H1 (cell line): ENCODE results near the gene KCNQ1OT1. TPM values are rescaled to one million over a fixed set of nuclear protein-coding genes. Genes with fewer than 3 reads are reported as not detected.

Experiments
- CTCF ChIA-PET: fragments of 300-600 bp; sonication (Branson Sonifier 250); formaldehyde crosslinking; loops from one replicate; lab custom pipeline; 2021; ENCODE audit not compliant: partially characterized antibody; lab: Charles Lee
- POLR2A ChIA-PET: fragments of 300-600 bp; sonication (Branson Sonifier 250); formaldehyde crosslinking; loops from one replicate; lab custom pipeline; 2021; ENCODE audit warnings: inconsistent platforms; ENCODE audit not compliant: partially characterized antibody; lab: Charles Lee
- DNase-seq, 2 experiments: peaks; one replicate each; pipeline versions ENCODE4 v3.0.0 to v3.0.0-alpha.2; 2010 to 2022; ENCODE audit warnings: low spot score in 2 of 2, low read depth in 1 of 2, mixed read lengths in 1 of 2
- FAIRE-seq: peaks from 2 replicates; lab custom pipeline; 2011; peaks lifted over from hg19 to GRCh38; lab: Jason Lieb, UNC
- H2AFZ ChIP-seq: 2 replicates; pipeline ENCODE4 v1.8.1; 2012; ENCODE audit warnings: low read length, inconsistent platforms
- H2AK5ac ChIP-seq: 2 replicates; pipeline ENCODE4 v1.6.1; 2013; ENCODE audit warnings: low read depth, low read length
- H2BK120ac ChIP-seq: replicated peaks from 2 replicates; pipeline ENCODE3; 2013; ENCODE audit warnings: low read depth, low read length, inconsistent platforms
- H2BK12ac ChIP-seq: 2 replicates; pipeline ENCODE4 v1.6.1; 2013; ENCODE audit warnings: low read depth, low read length
- H2BK15ac ChIP-seq: 2 replicates; pipeline ENCODE4 v1.6.1; 2013; ENCODE audit warnings: low read length
- H2BK20ac ChIP-seq: 2 replicates; pipeline ENCODE4 v1.6.1; 2013; ENCODE audit warnings: low read length
- H2BK5ac ChIP-seq: 2 replicates; pipeline ENCODE4 v1.6.1; 2013; ENCODE audit warnings: low read depth, low read length
- H3K14ac ChIP-seq: 2 replicates; pipeline ENCODE4 v1.6.1; 2013; ENCODE audit warnings: inconsistent platforms; ENCODE audit not compliant: insufficient read length
- H3K18ac ChIP-seq: 2 replicates; pipeline ENCODE4 v1.6.1; 2013; ENCODE audit warnings: low read length; ENCODE audit errors: extremely low read depth
- H3K23ac ChIP-seq: 2 replicates; pipeline ENCODE4 v1.6.1; 2013; ENCODE audit warnings: inconsistent platforms; ENCODE audit not compliant: insufficient read length
- H3K23me2 ChIP-seq: 2 replicates; pipeline ENCODE4 v1.6.1; 2013; ENCODE audit warnings: low read depth, low read length
- H3K27ac ChIP-seq: 2 replicates; pipeline ENCODE4 v1.6.1; 2011; ENCODE audit warnings: low read depth, low read length, inconsistent platforms
- H3K27me3 ChIP-seq, 4 experiments: replicated peaks in 1 of 4; 1 replicate in 1 of 4; 2 replicates in 3 of 4; pipeline versions ENCODE4 v1.6.1 to v1.8.1; 2011 to 2013; ENCODE audit warnings: low read length in 3 of 4, mild to moderate bottlenecking in 3 of 4, inconsistent platforms in 2 of 4, mixed read lengths in 2 of 4, moderate library complexity in 1 of 4; ENCODE audit not compliant: control insufficient read depth in 3 of 4, insufficient read depth in 3 of 4; ENCODE audit errors: extremely low read depth in 1 of 4
- H3K36me3 ChIP-seq, 4 experiments: 2 replicates each; pipeline versions ENCODE4 v1.6.1 to v1.8.1; 2011 to 2013; ENCODE audit warnings: mild to moderate bottlenecking in 4 of 4, low read length in 3 of 4, moderate library complexity in 2 of 4, control low read depth in 1 of 4, inconsistent platforms in 1 of 4; ENCODE audit not compliant: insufficient read depth in 4 of 4, control insufficient read depth in 2 of 4
- H3K4ac ChIP-seq: replicated peaks from 2 replicates; pipeline ENCODE3; 2013; ENCODE audit warnings: low read length, low read depth, mixed read lengths, inconsistent platforms; ENCODE audit not compliant: insufficient read length
- H3K4me1 ChIP-seq, 4 experiments: replicated peaks in 1 of 4; 1 replicate in 1 of 4; 2 replicates in 3 of 4; pipeline versions ENCODE4 v1.6.1 to v1.8.1; 2011 to 2013; ENCODE audit warnings: low read length in 3 of 4, inconsistent platforms in 2 of 4, mixed read lengths in 1 of 4; ENCODE audit not compliant: insufficient read depth in 4 of 4, control insufficient read depth in 3 of 4
- H3K4me2 ChIP-seq, 2 experiments: 2 replicates each; pipeline versions ENCODE4 v1.6.1 to v1.8.1; 2011 to 2013; ENCODE audit warnings: low read depth in 2 of 2, low read length in 2 of 2, control low read depth in 1 of 2, inconsistent platforms in 1 of 2, mild to moderate bottlenecking in 1 of 2; ENCODE audit not compliant: insufficient read depth in 1 of 2
- H3K4me3 ChIP-seq, 4 experiments: fragments of 200-600, 300-600 bp in 1 of 4; sonication (generic), shearing (Covaris generic), sonication (Bioruptor Twin) in 1 of 4; 2 replicates each; pipeline versions ENCODE4 v1.5.1 to v1.8.1; 2011 to 2016; ENCODE audit warnings: low read length in 4 of 4, low read depth in 3 of 4, control low read depth in 2 of 4, inconsistent platforms in 2 of 4, mild to moderate bottlenecking in 2 of 4, mixed read lengths in 1 of 4, moderate library complexity in 1 of 4; ENCODE audit not compliant: insufficient read depth in 2 of 4; ENCODE audit errors: extremely low read depth in 1 of 4
- H3K56ac ChIP-seq: replicated peaks from 2 replicates; pipeline ENCODE3; 2013; ENCODE audit warnings: low read depth, mild to moderate bottlenecking, mixed read lengths, low read length, inconsistent platforms; ENCODE audit not compliant: insufficient read length
- H3K79me1 ChIP-seq: 2 replicates; pipeline ENCODE4 v1.6.1; 2013; ENCODE audit warnings: low read depth, low read length, control low read depth
- H3K79me2 ChIP-seq, 2 experiments: 2 replicates each; pipeline versions ENCODE4 v1.6.1 to v1.8.1; 2012 to 2013; ENCODE audit warnings: low read length in 2 of 2, mild to moderate bottlenecking in 2 of 2, inconsistent platforms in 1 of 2; ENCODE audit not compliant: insufficient read depth in 2 of 2, control insufficient read depth in 1 of 2
- H3K9ac ChIP-seq, 4 experiments: replicated peaks in 1 of 4; 1 replicate in 1 of 4; 2 replicates in 3 of 4; pipeline versions ENCODE4 v1.6.1 to v1.8.1; 2011 to 2013; ENCODE audit warnings: low read depth in 3 of 4, low read length in 3 of 4, control low read depth in 2 of 4, mild to moderate bottlenecking in 2 of 4, moderate library complexity in 2 of 4, inconsistent platforms in 1 of 4; ENCODE audit errors: extremely low read depth in 1 of 4
- H3K9me3 ChIP-seq, 2 experiments: 2 replicates each; pipeline versions ENCODE4 v1.6.1 to v1.8.1; 2012 to 2013; ENCODE audit warnings: mild to moderate bottlenecking in 2 of 2, moderate library complexity in 2 of 2, control low read depth in 1 of 2, inconsistent platforms in 1 of 2, low read depth in 1 of 2, low read length in 1 of 2, mixed read lengths in 1 of 2; ENCODE audit not compliant: insufficient read depth in 2 of 2
- H4K20me1 ChIP-seq, 2 experiments: replicated peaks in 1 of 2; 2 replicates each; pipeline versions ENCODE3 to v1.8.1; 2011 to 2013; ENCODE audit warnings: inconsistent platforms in 2 of 2, low read length in 2 of 2, mild to moderate bottlenecking in 1 of 2; ENCODE audit not compliant: insufficient read depth in 2 of 2, control insufficient read depth in 1 of 2
- H4K5ac ChIP-seq: 2 replicates; pipeline ENCODE4 v1.6.1; 2013; ENCODE audit warnings: low read length, low read depth, mixed read lengths, inconsistent platforms; ENCODE audit not compliant: insufficient read length
- H4K8ac ChIP-seq: 2 replicates; pipeline ENCODE4 v1.8.0; 2013; ENCODE audit warnings: mild to moderate bottlenecking, moderate library complexity, low read length, inconsistent platforms; ENCODE audit not compliant: insufficient read depth; ENCODE audit errors: extremely low read depth
- H4K91ac ChIP-seq: replicated peaks from 2 replicates; pipeline ENCODE3; 2013; ENCODE audit warnings: low read length, mixed read lengths, inconsistent platforms; ENCODE audit not compliant: insufficient read length
- BRCA1 ChIP-seq: IDR thresholded peaks from 2 replicates; pipeline ENCODE4 v1.6.1; 2012; ENCODE audit warnings: low read depth, low read length, improper control_type of control experiment
- CBX5 ChIP-seq: fragments of 300-800, 300-1000 bp; sonication (generic); IDR thresholded peaks from 2 replicates; pipeline ENCODE4 v1.7.1; 2016; ENCODE audit warnings: antibody characterized with exemption, low read length, low read depth
- CBX8 ChIP-seq: fragments of 300-800, 300-1000 bp; sonication (generic); IDR thresholded peaks from 2 replicates; pipeline ENCODE4 v1.7.1; 2016; ENCODE audit warnings: low read depth, low read length, borderline replicate concordance
- CTBP2 ChIP-seq: IDR thresholded peaks from 2 replicates; pipeline ENCODE4 v1.7.0; 2011; ENCODE audit warnings: borderline replicate concordance, mild to moderate bottlenecking, moderate library complexity, mixed read lengths, low read length; ENCODE audit not compliant: insufficient read depth, insufficient read length
- GTF2F1 ChIP-seq: IDR thresholded peaks from 2 replicates; pipeline ENCODE4 v1.6.1; 2012; ENCODE audit warnings: low read depth, low read length, improper control_type of control experiment, borderline replicate concordance
- JUND ChIP-seq: IDR thresholded peaks from 2 replicates; pipeline ENCODE4 v1.6.1; 2011; ENCODE audit warnings: mild to moderate bottlenecking, improper control_type of control experiment, low read length
- KDM1A ChIP-seq: fragments of 200-600, 300-600 bp; sonication (generic); IDR thresholded peaks from 2 replicates; pipeline ENCODE4 v1.7.1; 2016; ENCODE audit warnings: mild to moderate bottlenecking, low read length, borderline replicate concordance
- RNF2 ChIP-seq: fragments of 200-900, 300-1000 bp; sonication (generic); IDR thresholded peaks from 2 replicates; pipeline ENCODE4 v1.7.1; 2016; ENCODE audit warnings: borderline replicate concordance, low read depth, mild to moderate bottlenecking, antibody characterized with exemption, low read length; ENCODE audit not compliant: poor library complexity, severe bottlenecking; ENCODE audit errors: missing control alignments
- SIRT6 ChIP-seq: IDR thresholded peaks from one replicate; pipeline ENCODE4 v1.7.1; 2012; ENCODE audit warnings: low read length, inconsistent platforms
- SP4 ChIP-seq: IDR thresholded peaks from 2 replicates; pipeline ENCODE4 v1.6.1; 2012; ENCODE audit warnings: low read length, inconsistent platforms
- TAF7 ChIP-seq: optimal IDR thresholded peaks from 2 replicates; pipeline ENCODE3; 2011; ENCODE audit warnings: low read depth, mild to moderate bottlenecking, inconsistent platforms, low read length, moderate library complexity, borderline replicate concordance
- TBP ChIP-seq: IDR thresholded peaks from 2 replicates; pipeline ENCODE4 v1.6.1; 2011; ENCODE audit warnings: low read depth, low read length, improper control_type of control experiment
- YY1 ChIP-seq: IDR thresholded peaks from 2 replicates; pipeline ENCODE4 v1.6.1; 2011; ENCODE audit warnings: low read depth, mild to moderate bottlenecking, low read length
- ZNF274 ChIP-seq: IDR thresholded peaks from 2 replicates; pipeline ENCODE4 v1.7.0; 2012; ENCODE audit warnings: low read length, borderline replicate concordance; ENCODE audit errors: extremely low read depth
- WGBS, 2 experiments: shearing (Covaris generic) in 1 of 2; methylation state at CpG; one replicate each; pipeline versions ENCODE4 v1.1.6 to v1.1.7; 2013 to 2015; ENCODE audit warnings: low lambda C conversion rate in 2 of 2, mixed read lengths in 2 of 2, inconsistent platforms in 1 of 2, low coverage in 1 of 2, missing lambda C conversion rate in 1 of 2; ENCODE audit not compliant: insufficient replicate concordance in 2 of 2, insufficient coverage in 1 of 2, insufficient read length in 1 of 2; ENCODE audit errors: extremely low coverage in 1 of 2, missing lambda C conversion rate in 1 of 2; 5-methylcytosine and 5-hydroxymethylcytosine counted together
- polyA plus RNA-seq, 7 experiments: library from polyadenylated mRNA; depleted of rRNA in 3 of 7; stranded (reverse) in 5 of 7; unstranded in 2 of 7; fragments of >200 nt in 5 of 7; fragments of 200-250 nt in 2 of 7; gene quantifications; 1 replicate in 5 of 7; 2 replicates in 1 of 7; 4 replicates in 1 of 7; pipeline versions ENCODE4 v1.2.1 to v1.2.3, GENCODE V29; 2011 to 2013; ENCODE audit warnings: missing spikeins in 2 of 7, mixed read lengths in 2 of 7
- total RNA-seq: library from RNA; stranded (reverse); fragmentation: NEBNext Ultra II Directional; extraction: Animal tissue kit (Norgen Biotek cat#: 25700); gene quantifications from 2 replicates; pipeline ENCODE4 v1.2.1, GENCODE V29; 2021

The KCNQ1OT1 gene
- total and polyA plus RNA-seq, 2 of the 8 experiments (the other 6 are each of a cell fraction or from before 2014, with no cell fraction given): 0.21 to 1.2 TPM

- no peak overlapping the region for H3K23ac ChIP-seq
- H3K18ac ChIP-seq: no peak overlapping the region
- H3K4ac ChIP-seq: no peak overlapping the region
- no peak for FAIRE-seq
- H4K91ac ChIP-seq: no peak overlapping the region
- H3K9ac ChIP-seq: no peak overlapping the region
- no peak overlapping the region for H2AK5ac ChIP-seq
- TF ChIP-seq ZNF274 (no peak), TBP (no peak), JUND (no peak), CTBP2 (no peak), KDM1A (no peak), TAF7 (no peak), CBX5 (no peak), GTF2F1 (no peak), RNF2 (no peak), SP4 (no peak), YY1 (no peak), BRCA1 (no peak), SIRT6 (no peak), CBX8 (no peak)
- H2BK20ac ChIP-seq: no peak overlapping the region
- peak overlapping the region; percentile 63; the same call in 1 of the 2 replicates for H4K8ac ChIP-seq
- ChIA-PET POLR2A (interaction anchor here (1.3 kb wide), 1 partner anchor 113 kb away, joined by 3 read pairs; no protein-coding TSS in a partner anchor), CTCF (interaction anchor here (1.5 kb wide), 1 partner anchor 394 kb away, joined by 3 read pairs; no protein-coding TSS in a partner anchor)
- no peaks in the 10 kb centered on the region for H3K79me1 ChIP-seq
- H4K20me1 ChIP-seq: peaks cover 3 to 13% of the 10 kb centered on the region in 2 experiments
- H2BK15ac ChIP-seq: no peak overlapping the region
- peaks cover 6% of the 10 kb centered on the region for H3K23me2 ChIP-seq
- no peak overlapping the region for H3K4me3 ChIP-seq
- H3K36me3 ChIP-seq: no peaks in the 10 kb centered on the region
- H3K27me3 ChIP-seq: peaks cover 10 to 77% (median 48%) of the 10 kb centered on the region in 4 experiments
- no peak overlapping the region for H3K27ac ChIP-seq
- H2BK12ac ChIP-seq: peak overlapping the region; percentile 9; the same call in 1 of the 2 replicates
- WGBS, 2 experiments: 83% methylated on average over 13 of the region's 13 CpGs; no CpG with 5 or more reads in 1 of the 2 experiments
- H2BK120ac ChIP-seq: no peak overlapping the region
- no peak overlapping the region for H3K4me2 ChIP-seq
- H4K5ac ChIP-seq: no peak overlapping the region
- no peak overlapping the region for H3K14ac ChIP-seq
- DNase-seq: peak in 1 of 2 experiments; percentile 46
- H3K4me1 ChIP-seq: peaks cover 0 to 5% (median 0%) of the 10 kb centered on the region in 4 experiments; a peak in 4 of 7 replicates
- H3K56ac ChIP-seq: no peak overlapping the region
- no peak overlapping the region for H2BK5ac ChIP-seq
- no peaks in the 10 kb centered on the region for H3K9me3 ChIP-seq
- no peaks in the 10 kb centered on the region for H3K79me2 ChIP-seq
- H2AFZ ChIP-seq: no peak overlapping the region
Measured at GRCh38 chr11:2580571-2581001, 119.2 kb downstream of the KCNQ1OT1 start.
